HCT116 (cell line): ENCODE measurements around the gene ACSM4. TPM values are rescaled to one million over a fixed set of nuclear protein-coding genes. Genes with fewer than 3 reads are reported as not detected.

Source experiments
- ATAC-seq: fragments of 200-7000 bp; cut with Tn5 transposase; 2 replicates; pipeline ENCODE4 v1.9.1; 2020; ENCODE audit warnings: mild to moderate bottlenecking, moderate library complexity
- BruUV-seq: library from RNA; stranded (reverse); fragments of 400-500 nt; replicated peaks from 2 replicates; lab custom pipeline; 2021; lab: Mats Ljungman, UMichigan
- CTCF ChIA-PET: fragments of 300-600 bp; sonication (Branson Sonifier 250); formaldehyde crosslinking; loops from one replicate; lab custom pipeline; 2021; ENCODE audit warnings: antibody characterized with exemption; lab: Charles Lee
- POLR2A ChIA-PET: fragments of 300-600, 350-600 bp; sonication (Branson Sonifier 250); formaldehyde crosslinking; loops from one replicate; lab custom pipeline; 2021; ENCODE audit warnings: antibody characterized with exemption; lab: Charles Lee
- RAD21 ChIA-PET, 2 experiments: fragments of 300-600 bp; sonication (Branson Sonifier 250); formaldehyde crosslinking; loops; one replicate each; lab custom pipeline; 2023; ENCODE audit warnings: low total read pairs in 2 of 2; ENCODE audit not compliant: uncharacterized antibody in 2 of 2, unreplicated experiment in 2 of 2, low non-redundant PET in 1 of 2; lab: Charles Lee
- DNase-seq: peaks from one replicate; pipeline ENCODE4 v3.0.0-alpha.2; 2010; ENCODE audit warnings: low read depth, low spot score
- H2AFZ ChIP-seq: fragments of 200-600 bp; shearing (Covaris generic), sonication (generic); 2 replicates; pipeline ENCODE4 v1.6.1; 2017; ENCODE audit warnings: low read depth, mixed run types, mixed read lengths, antibody characterized with exemption, low read length; ENCODE audit not compliant: poor library complexity, severe bottlenecking
- H3K27ac ChIP-seq: 2 replicates; pipeline ENCODE4 v1.5.1; 2012; ENCODE audit warnings: low read depth, low read length
- H3K27me3 ChIP-seq: fragments of 200-600 bp; sonication (generic); 2 replicates; pipeline ENCODE4 v1.6.1; 2016; ENCODE audit warnings: mixed run types, low read length, mixed read lengths; ENCODE audit not compliant: insufficient read depth
- H3K36me3 ChIP-seq, 2 experiments: fragments of 200-500 bp in 1 of 2; fragments of 200-600 bp in 1 of 2; sonication (Bioruptor generic) in 1 of 2; sonication (generic) in 1 of 2; 2 replicates each; pipeline versions ENCODE4 v1.5.1 to v1.6.1; 2014 to 2016; ENCODE audit warnings: low read length in 2 of 2, inconsistent platforms in 1 of 2, mixed read lengths in 1 of 2, mixed run types in 1 of 2; ENCODE audit not compliant: insufficient read depth in 2 of 2, control insufficient read depth in 1 of 2
- H3K4me1 ChIP-seq, 2 experiments: fragments of 200-600 bp in 1 of 2; sonication (generic) in 1 of 2; 2 replicates each; pipeline versions ENCODE4 v1.5.1 to v1.6.1; 2012 to 2017; ENCODE audit warnings: low read length in 2 of 2, inconsistent platforms in 1 of 2, mild to moderate bottlenecking in 1 of 2, mixed read lengths in 1 of 2, mixed run types in 1 of 2, moderate library complexity in 1 of 2; ENCODE audit not compliant: insufficient read depth in 2 of 2, control insufficient read depth in 1 of 2
- H3K4me2 ChIP-seq: fragments of 200-600 bp; sonication (generic); 2 replicates; pipeline ENCODE4 v1.6.1; 2017; ENCODE audit warnings: mixed run types, low read length, mixed read lengths
- H3K4me3 ChIP-seq, 2 experiments: fragments of 200-600 bp in 1 of 2; sonication (generic) in 1 of 2; replicated peaks in 1 of 2; 2 replicates each; pipeline ENCODE4 v1.5.1; 2011 to 2016; ENCODE audit warnings: low read length in 2 of 2, control low read depth in 1 of 2, low read depth in 1 of 2, mild to moderate bottlenecking in 1 of 2, mixed read lengths in 1 of 2, mixed run types in 1 of 2
- H3K79me2 ChIP-seq: fragments of 200-600 bp; sonication (generic); 2 replicates; pipeline ENCODE4 v1.6.1; 2017; ENCODE audit warnings: mild to moderate bottlenecking, mixed run types, low read length, moderate library complexity, mixed read lengths; ENCODE audit not compliant: insufficient read depth
- H3K9ac ChIP-seq: fragments of 200-600 bp; sonication (generic); 2 replicates; pipeline ENCODE4 v1.6.1; 2016; ENCODE audit warnings: low read length, mixed read lengths
- H3K9me2 ChIP-seq: fragments of 200-600 bp; sonication (generic), shearing (Covaris generic); 2 replicates; pipeline ENCODE4 v1.6.1; 2017; ENCODE audit warnings: mixed run types, mild to moderate bottlenecking, moderate library complexity; ENCODE audit not compliant: insufficient read depth
- H3K9me3 ChIP-seq, 2 experiments: fragments of 200-500 bp in 1 of 2; fragments of 200-600 bp in 1 of 2; sonication (Bioruptor generic) in 1 of 2; sonication (generic) in 1 of 2; 2 replicates each; pipeline ENCODE4 v1.6.1; 2014 to 2017; ENCODE audit warnings: low read length in 2 of 2, mixed read lengths in 2 of 2, inconsistent platforms in 1 of 2, low read depth in 1 of 2, mild to moderate bottlenecking in 1 of 2, mixed run types in 1 of 2, moderate library complexity in 1 of 2; ENCODE audit not compliant: control insufficient read depth in 1 of 2, insufficient read depth in 1 of 2
- H4K20me1 ChIP-seq: fragments of 200-600 bp; sonication (generic), shearing (Covaris generic); 2 replicates; pipeline ENCODE4 v1.6.1; 2017; ENCODE audit warnings: mixed run types, mild to moderate bottlenecking, moderate library complexity; ENCODE audit not compliant: insufficient read depth
- CBX3 ChIP-seq: IDR thresholded peaks from 2 replicates; pipeline ENCODE4 v1.6.1; 2012; ENCODE audit warnings: low read depth
- CEBPB ChIP-seq: IDR thresholded peaks from 2 replicates; pipeline ENCODE4 v1.6.1; 2012; ENCODE audit warnings: low read depth
- EGR1 ChIP-seq: IDR thresholded peaks from 2 replicates; pipeline ENCODE4 v1.6.1; 2012; ENCODE audit warnings: low read depth
- ELF1 ChIP-seq: IDR thresholded peaks from 2 replicates; pipeline ENCODE4 v1.6.1; 2012; ENCODE audit warnings: low read depth, borderline replicate concordance
- EZH2 ChIP-seq: fragments of 200-600 bp; sonication (generic); IDR thresholded peaks from 2 replicates; pipeline ENCODE4 v1.6.1; 2017; ENCODE audit warnings: antibody characterized with exemption, mixed run types
- FOSL1 ChIP-seq: IDR thresholded peaks from 2 replicates; pipeline ENCODE4 v1.6.1; 2012; ENCODE audit warnings: low read depth
- JUND ChIP-seq: IDR thresholded peaks from 2 replicates; pipeline ENCODE4 v1.6.1; 2012
- POLR2A ChIP-seq: IDR thresholded peaks from 2 replicates; pipeline ENCODE4 v1.7.0; 2011; ENCODE audit warnings: borderline replicate concordance; ENCODE audit not compliant: insufficient read depth, insufficient read length; ENCODE audit errors: extremely low read depth
- POLR2AphosphoS5 ChIP-seq: IDR thresholded peaks from 2 replicates; pipeline ENCODE4 v1.6.1; 2011; ENCODE audit warnings: mild to moderate bottlenecking, low read depth, low read length, moderate library complexity
- RAD21 ChIP-seq: IDR thresholded peaks from 2 replicates; pipeline ENCODE4 v1.6.1; 2012; ENCODE audit warnings: low read depth, mild to moderate bottlenecking
- TCF7L2 ChIP-seq: IDR thresholded peaks from 2 replicates; pipeline ENCODE4 v1.7.0; 2011; ENCODE audit warnings: borderline replicate concordance, inconsistent platforms; ENCODE audit not compliant: insufficient read depth, insufficient read length; ENCODE audit errors: extremely low read depth
- YY1 ChIP-seq: IDR thresholded peaks from 2 replicates; pipeline ENCODE4 v1.6.1; 2011; ENCODE audit warnings: low read length, low read depth, moderate library complexity, mild to moderate bottlenecking; ENCODE audit not compliant: insufficient replicate concordance; ENCODE audit errors: extremely low read depth
- ZFX ChIP-seq: fragments of 450-650 bp; IDR thresholded peaks from 2 replicates; pipeline ENCODE4 v1.6.1; 2017
- intact Hi-C: fragments of 100-400 bp; cut with micrococcal nuclease; formaldehyde crosslinking; loops from 2 replicates; pipeline ENCODE4 v1.10.0; 2022
- total RNA-seq: library from RNA; stranded (reverse); gene quantifications from one replicate; pipeline ENCODE4 v1.2.1, GENCODE V29; 2021; ENCODE audit not compliant: unreplicated experiment
- TF ChIP-seq, protein P1 (sequence below): IDR thresholded peaks from 2 replicates; pipeline ENCODE4 v1.6.1; 2011; ENCODE audit warnings: mild to moderate bottlenecking, low read length, moderate library complexity; ENCODE audit not compliant: insufficient replicate concordance; ENCODE audit errors: extremely low read depth
- TF ChIP-seq, protein P2 (sequence below): IDR thresholded peaks from 2 replicates; pipeline ENCODE4 v1.6.1; 2012
- TF ChIP-seq, protein P3 (sequence below), 3 experiments: fragments of 200-600 bp in 1 of 3; sonication (generic) in 1 of 3; IDR thresholded peaks in 2 of 3; conservative IDR thresholded peaks in 1 of 3; 2 replicates each; pipeline ENCODE4 v1.5.1; 2012 to 2017; ENCODE audit warnings: low read depth in 2 of 3, low read length in 2 of 3, antibody characterized with exemption in 1 of 3, borderline replicate concordance in 1 of 3, control low read depth in 1 of 3, mild to moderate bottlenecking in 1 of 3, mixed read lengths in 1 of 3, mixed run types in 1 of 3, moderate library complexity in 1 of 3; ENCODE audit not compliant: insufficient read depth in 1 of 3
- TF ChIP-seq, protein P4 (sequence below): IDR thresholded peaks from 2 replicates; pipeline ENCODE4 v1.6.1; 2012
- TF ChIP-seq, protein P5 (sequence below): IDR thresholded peaks from 2 replicates; pipeline ENCODE4 v1.6.1; 2012; ENCODE audit warnings: low read depth

The ACSM4 gene
- total RNA-seq, 1 experiment from 2014 or later: not detected

DNA sequence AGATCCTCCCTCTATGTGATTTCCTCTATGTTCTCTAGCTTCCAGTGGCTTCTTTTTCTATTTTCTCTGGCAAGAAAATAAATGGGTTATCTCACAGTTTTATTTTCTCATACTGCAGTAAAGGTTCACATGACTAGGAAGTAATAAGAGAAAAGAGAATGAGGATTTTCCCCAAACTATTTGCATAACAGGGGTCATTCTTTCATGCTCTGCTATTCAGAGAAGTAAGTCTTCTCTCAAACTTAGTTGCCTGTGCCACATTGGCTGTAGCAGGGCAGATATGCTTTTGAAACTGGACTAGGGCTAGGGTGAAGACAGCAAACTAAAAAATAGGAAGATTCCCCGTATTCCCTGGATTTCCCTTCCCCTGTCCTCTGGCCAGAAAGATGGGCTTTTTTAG is 57.4 kb downstream of the ACSM4 start:
- TF ChIP-seq FOSL1 (no peak), CEBPB (no peak), JUND (no peak), EGR1 (no peak), ELF1 (no peak), TCF7L2 (no peak), RAD21 (no peak), POLR2AphosphoS5 (no peak), ZFX (no peak), EZH2 (no peak), POLR2A (no peak), YY1 (no peak), CBX3 (no peak)
- TF ChIP-seq, protein P1, sequence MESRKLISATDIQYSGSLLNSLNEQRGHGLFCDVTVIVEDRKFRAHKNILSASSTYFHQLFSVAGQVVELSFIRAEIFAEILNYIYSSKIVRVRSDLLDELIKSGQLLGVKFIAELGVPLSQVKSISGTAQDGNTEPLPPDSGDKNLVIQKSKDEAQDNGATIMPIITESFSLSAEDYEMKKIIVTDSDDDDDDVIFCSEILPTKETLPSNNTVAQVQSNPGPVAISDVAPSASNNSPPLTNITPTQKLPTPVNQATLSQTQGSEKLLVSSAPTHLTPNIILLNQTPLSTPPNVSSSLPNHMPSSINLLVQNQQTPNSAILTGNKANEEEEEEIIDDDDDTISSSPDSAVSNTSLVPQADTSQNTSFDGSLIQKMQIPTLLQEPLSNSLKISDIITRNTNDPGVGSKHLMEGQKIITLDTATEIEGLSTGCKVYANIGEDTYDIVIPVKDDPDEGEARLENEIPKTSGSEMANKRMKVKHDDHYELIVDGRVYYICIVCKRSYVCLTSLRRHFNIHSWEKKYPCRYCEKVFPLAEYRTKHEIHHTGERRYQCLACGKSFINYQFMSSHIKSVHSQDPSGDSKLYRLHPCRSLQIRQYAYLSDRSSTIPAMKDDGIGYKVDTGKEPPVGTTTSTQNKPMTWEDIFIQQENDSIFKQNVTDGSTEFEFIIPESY: no peak
- TF ChIP-seq, protein P2, sequence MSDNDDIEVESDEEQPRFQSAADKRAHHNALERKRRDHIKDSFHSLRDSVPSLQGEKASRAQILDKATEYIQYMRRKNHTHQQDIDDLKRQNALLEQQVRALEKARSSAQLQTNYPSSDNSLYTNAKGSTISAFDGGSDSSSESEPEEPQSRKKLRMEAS: no peak
- TF ChIP-seq, protein P3, sequence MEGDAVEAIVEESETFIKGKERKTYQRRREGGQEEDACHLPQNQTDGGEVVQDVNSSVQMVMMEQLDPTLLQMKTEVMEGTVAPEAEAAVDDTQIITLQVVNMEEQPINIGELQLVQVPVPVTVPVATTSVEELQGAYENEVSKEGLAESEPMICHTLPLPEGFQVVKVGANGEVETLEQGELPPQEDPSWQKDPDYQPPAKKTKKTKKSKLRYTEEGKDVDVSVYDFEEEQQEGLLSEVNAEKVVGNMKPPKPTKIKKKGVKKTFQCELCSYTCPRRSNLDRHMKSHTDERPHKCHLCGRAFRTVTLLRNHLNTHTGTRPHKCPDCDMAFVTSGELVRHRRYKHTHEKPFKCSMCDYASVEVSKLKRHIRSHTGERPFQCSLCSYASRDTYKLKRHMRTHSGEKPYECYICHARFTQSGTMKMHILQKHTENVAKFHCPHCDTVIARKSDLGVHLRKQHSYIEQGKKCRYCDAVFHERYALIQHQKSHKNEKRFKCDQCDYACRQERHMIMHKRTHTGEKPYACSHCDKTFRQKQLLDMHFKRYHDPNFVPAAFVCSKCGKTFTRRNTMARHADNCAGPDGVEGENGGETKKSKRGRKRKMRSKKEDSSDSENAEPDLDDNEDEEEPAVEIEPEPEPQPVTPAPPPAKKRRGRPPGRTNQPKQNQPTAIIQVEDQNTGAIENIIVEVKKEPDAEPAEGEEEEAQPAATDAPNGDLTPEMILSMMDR (IDR thresholded peaks at IDR 0.05 in 2 of 3, conservative IDR thresholded peaks at IDR 0.05 in 1 of 3; ENCODE audit: borderline replicate concordance in 1 of 3, insufficient read depth in 1 of 3, low read depth in 2 of 3, low read length in 2 of 3): no peak
- TF ChIP-seq, protein P4, sequence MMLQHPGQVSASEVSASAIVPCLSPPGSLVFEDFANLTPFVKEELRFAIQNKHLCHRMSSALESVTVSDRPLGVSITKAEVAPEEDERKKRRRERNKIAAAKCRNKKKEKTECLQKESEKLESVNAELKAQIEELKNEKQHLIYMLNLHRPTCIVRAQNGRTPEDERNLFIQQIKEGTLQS: no peak
- TF ChIP-seq, protein P5, sequence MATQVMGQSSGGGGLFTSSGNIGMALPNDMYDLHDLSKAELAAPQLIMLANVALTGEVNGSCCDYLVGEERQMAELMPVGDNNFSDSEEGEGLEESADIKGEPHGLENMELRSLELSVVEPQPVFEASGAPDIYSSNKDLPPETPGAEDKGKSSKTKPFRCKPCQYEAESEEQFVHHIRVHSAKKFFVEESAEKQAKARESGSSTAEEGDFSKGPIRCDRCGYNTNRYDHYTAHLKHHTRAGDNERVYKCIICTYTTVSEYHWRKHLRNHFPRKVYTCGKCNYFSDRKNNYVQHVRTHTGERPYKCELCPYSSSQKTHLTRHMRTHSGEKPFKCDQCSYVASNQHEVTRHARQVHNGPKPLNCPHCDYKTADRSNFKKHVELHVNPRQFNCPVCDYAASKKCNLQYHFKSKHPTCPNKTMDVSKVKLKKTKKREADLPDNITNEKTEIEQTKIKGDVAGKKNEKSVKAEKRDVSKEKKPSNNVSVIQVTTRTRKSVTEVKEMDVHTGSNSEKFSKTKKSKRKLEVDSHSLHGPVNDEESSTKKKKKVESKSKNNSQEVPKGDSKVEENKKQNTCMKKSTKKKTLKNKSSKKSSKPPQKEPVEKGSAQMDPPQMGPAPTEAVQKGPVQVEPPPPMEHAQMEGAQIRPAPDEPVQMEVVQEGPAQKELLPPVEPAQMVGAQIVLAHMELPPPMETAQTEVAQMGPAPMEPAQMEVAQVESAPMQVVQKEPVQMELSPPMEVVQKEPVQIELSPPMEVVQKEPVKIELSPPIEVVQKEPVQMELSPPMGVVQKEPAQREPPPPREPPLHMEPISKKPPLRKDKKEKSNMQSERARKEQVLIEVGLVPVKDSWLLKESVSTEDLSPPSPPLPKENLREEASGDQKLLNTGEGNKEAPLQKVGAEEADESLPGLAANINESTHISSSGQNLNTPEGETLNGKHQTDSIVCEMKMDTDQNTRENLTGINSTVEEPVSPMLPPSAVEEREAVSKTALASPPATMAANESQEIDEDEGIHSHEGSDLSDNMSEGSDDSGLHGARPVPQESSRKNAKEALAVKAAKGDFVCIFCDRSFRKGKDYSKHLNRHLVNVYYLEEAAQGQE: no peak
- ChIA-PET CTCF (no interaction called here), RAD21 (no interaction called here), POLR2A (no interaction called here)
- no peaks in the 10 kb centered on the region for H3K9me3 ChIP-seq
- no peaks in the 10 kb centered on the region for H3K4me1 ChIP-seq
- ATAC-seq: no peak
- no peak for DNase-seq
- H2AFZ ChIP-seq: no peak overlapping the region
- no peaks in the 10 kb centered on the region for H3K9me2 ChIP-seq
- H3K27me3 ChIP-seq: no peaks in the 10 kb centered on the region
- peaks cover 3% of the 10 kb centered on the region; the same call in 1 of the 2 replicates for H3K79me2 ChIP-seq
- no peak overlapping the region for H3K4me2 ChIP-seq
- intact Hi-C loops: no loop called here
- H3K36me3 ChIP-seq: no peaks in the 10 kb centered on the region
- H4K20me1 ChIP-seq: no peaks in the 10 kb centered on the region
- H3K4me3 ChIP-seq: no peak overlapping the region
- BruUV-seq: no TSS peak
- no peak overlapping the region for H3K9ac ChIP-seq
- no peak overlapping the region for H3K27ac ChIP-seq
